Nephron (organoid): ENCODE data around the gene PGLYRP2.

ENCODE experiments used
- H3K27ac Mint-ChIP-seq, 3 experiments: 2 replicates each; pipeline ENCODE4 v1.8.0; 2020; ENCODE audit warnings: mixed read lengths in 3 of 3, mild to moderate bottlenecking in 2 of 3, moderate library complexity in 1 of 3
- H3K27me3 Mint-ChIP-seq: 2 replicates; pipeline ENCODE4 v1.8.0; 2021; ENCODE audit warnings: low read depth, mild to moderate bottlenecking, moderate library complexity, mixed read lengths
- H3K36me3 Mint-ChIP-seq: 2 replicates; pipeline ENCODE4 v1.8.0; 2020; ENCODE audit warnings: low read depth, mixed read lengths
- H3K4me1 Mint-ChIP-seq: 2 replicates; pipeline ENCODE4 v1.8.0; 2020; ENCODE audit warnings: mixed read lengths
- H3K4me3 Mint-ChIP-seq, 3 experiments: 2 replicates each; pipeline ENCODE4 v1.8.0; 2020; ENCODE audit warnings: mild to moderate bottlenecking in 3 of 3, mixed read lengths in 3 of 3, moderate library complexity in 2 of 3
- H3K9me3 Mint-ChIP-seq: 2 replicates; pipeline ENCODE4 v1.8.0; 2020; ENCODE audit warnings: mixed read lengths
- CTCF ChIP-seq, 3 experiments: fragments of 200-600 bp; sonication (generic); IDR thresholded peaks; one replicate each; pipeline ENCODE4 v1.5.0; 2021; ENCODE audit warnings: antibody characterized with exemption in 3 of 3; ENCODE audit not compliant: unreplicated experiment in 3 of 3

PGLYRP2 gene

GRCh38 chr19:15453091-15453578, 26.2 kb downstream of the PGLYRP2 start:
- H3K27me3 Mint-ChIP-seq, result peaks cover 55% of the 10 kb centered on the region
- peaks cover 14% of the 10 kb centered on the region for H3K4me1 Mint-ChIP-seq
- H3K36me3 Mint-ChIP-seq, result peaks cover 4% of the 10 kb centered on the region
- H3K27ac Mint-ChIP-seq, result no peak overlapping the region
- peak in 1 of 3 experiments; percentile 25 for TF ChIP-seq CTCF (IDR thresholded peaks at IDR 0.05; ENCODE audit: unreplicated experiment in 3 of 3)
- H3K4me3 Mint-ChIP-seq, result peak overlapping the region; percentile 62 to 74 (median 69)
- H3K9me3 Mint-ChIP-seq, result no peaks in the 10 kb centered on the region

GRCh38 chr19:15452111-15453047, 26.9 kb downstream of the PGLYRP2 start:
- H3K4me1 Mint-ChIP-seq, result peaks cover 14% of the 10 kb centered on the region
- H3K27ac Mint-ChIP-seq, result peak overlapping the region; percentile 31 to 66 (median 64)
- no peaks in the 10 kb centered on the region for H3K9me3 Mint-ChIP-seq
- peak overlapping the region; percentile 65 to 74 (median 70) for H3K4me3 Mint-ChIP-seq
- no peak for TF ChIP-seq CTCF (IDR thresholded peaks at IDR 0.05; ENCODE audit: unreplicated experiment in 3 of 3)
- peaks cover 4% of the 10 kb centered on the region for H3K36me3 Mint-ChIP-seq
- peaks cover 51% of the 10 kb centered on the region for H3K27me3 Mint-ChIP-seq

GRCh38 chr19:15450528-15450890, 28.8 kb downstream of the PGLYRP2 start:
- H3K27ac Mint-ChIP-seq, result peak overlapping the region; percentile 40 to 76 (median 53)
- H3K36me3 Mint-ChIP-seq, result peaks cover 7% of the 10 kb centered on the region
- TF ChIP-seq CTCF (IDR thresholded peaks at IDR 0.05; ENCODE audit: unreplicated experiment in 3 of 3), result no peak
- peak overlapping the region; percentile 80 to 90 (median 86) for H3K4me3 Mint-ChIP-seq
- peaks cover 36% of the 10 kb centered on the region for H3K27me3 Mint-ChIP-seq
- H3K4me1 Mint-ChIP-seq, result peaks cover 14% of the 10 kb centered on the region
- H3K9me3 Mint-ChIP-seq, result no peaks in the 10 kb centered on the region

GRCh38 chr19:15449620-15450527, 29.4 kb downstream of the PGLYRP2 start, which contains the start of gene WIZ:
Gene WIZ, minus strand, starts transcription at chr19:15449956. Its CDS starts 1,649 bp downstream, at chr19:15448307.
- no peak for TF ChIP-seq CTCF (IDR thresholded peaks at IDR 0.05; ENCODE audit: unreplicated experiment in 3 of 3)
- H3K36me3 Mint-ChIP-seq, result peaks cover 4% of the 10 kb centered on the region
- H3K4me3 Mint-ChIP-seq, result peak within 1 kb of the TSS; percentile 85 to 92 (median 92)
- peaks cover 29% of the 10 kb centered on the region for H3K27me3 Mint-ChIP-seq
- H3K9me3 Mint-ChIP-seq, result no peaks in the 10 kb centered on the region
- H3K27ac Mint-ChIP-seq, result peak within 1 kb of the TSS; percentile 40 to 76 (median 69)
- peaks cover 14% of the 10 kb centered on the region for H3K4me1 Mint-ChIP-seq

GRCh38 chr19:15448778-15449619, 30.3 kb downstream of the PGLYRP2 start:
- peaks cover 11% of the 10 kb centered on the region for H3K4me1 Mint-ChIP-seq
- H3K4me3 Mint-ChIP-seq, result peak overlapping the region; percentile 85 to 92 (median 92)
- H3K9me3 Mint-ChIP-seq, result no peaks in the 10 kb centered on the region
- H3K27ac Mint-ChIP-seq, result peak overlapping the region in 2 of 3 experiments; percentile 65 to 69
- peaks cover 4% of the 10 kb centered on the region for H3K36me3 Mint-ChIP-seq
- H3K27me3 Mint-ChIP-seq, result peaks cover 21% of the 10 kb centered on the region
- TF ChIP-seq CTCF (IDR thresholded peaks at IDR 0.05; ENCODE audit: unreplicated experiment in 3 of 3), result no peak
